HepG2 (cell line): ENCODE measurements around the gene USP17L19.
"Not testable (repeated sequence)": the region's sequence is repeated elsewhere in the genome, so short reads cannot be mapped to it uniquely, and the experiment has no call there.

Source experiments
- EZH2 ChIP-seq: conservative IDR thresholded peaks from 2 replicates; pipeline ENCODE4 v1.6.1; 2012; ENCODE audit warnings: mild to moderate bottlenecking, low read depth, low read length, moderate library complexity
- HOXA9 ChIP-seq: sonication (generic); formaldehyde crosslinking; IDR thresholded peaks from 2 replicates; pipeline ENCODE4 v1.8.1; 2022; ENCODE audit warnings: missing genetic modification reagents, mild to moderate bottlenecking, moderate library complexity, borderline replicate concordance
- TAF1 ChIP-seq: sonication (generic); formaldehyde crosslinking; IDR thresholded peaks from 2 replicates; pipeline ENCODE4 v1.4.0; 2020; ENCODE audit warnings: missing genetic modification reagents
- TF ChIP-seq, protein P1 (sequence below): sonication (generic); formaldehyde crosslinking; IDR thresholded peaks from 2 replicates; pipeline ENCODE4 v1.4.0; 2020; ENCODE audit warnings: missing genetic modification reagents, borderline replicate concordance
- TF ChIP-seq, protein P2 (sequence below): sonication (generic); formaldehyde crosslinking; conservative IDR thresholded peaks from 2 replicates; pipeline ENCODE4 v1.4.0; 2020; ENCODE audit warnings: missing genetic modification reagents

GRCh38 chr4:9214701-9215100, 38.5 kb upstream of the USP17L19 start:
- TF ChIP-seq HOXA9 (CRISPR knock-in tag); EZH2; TAF1: not testable (repeated sequence)
- TF ChIP-seq, protein P1, sequence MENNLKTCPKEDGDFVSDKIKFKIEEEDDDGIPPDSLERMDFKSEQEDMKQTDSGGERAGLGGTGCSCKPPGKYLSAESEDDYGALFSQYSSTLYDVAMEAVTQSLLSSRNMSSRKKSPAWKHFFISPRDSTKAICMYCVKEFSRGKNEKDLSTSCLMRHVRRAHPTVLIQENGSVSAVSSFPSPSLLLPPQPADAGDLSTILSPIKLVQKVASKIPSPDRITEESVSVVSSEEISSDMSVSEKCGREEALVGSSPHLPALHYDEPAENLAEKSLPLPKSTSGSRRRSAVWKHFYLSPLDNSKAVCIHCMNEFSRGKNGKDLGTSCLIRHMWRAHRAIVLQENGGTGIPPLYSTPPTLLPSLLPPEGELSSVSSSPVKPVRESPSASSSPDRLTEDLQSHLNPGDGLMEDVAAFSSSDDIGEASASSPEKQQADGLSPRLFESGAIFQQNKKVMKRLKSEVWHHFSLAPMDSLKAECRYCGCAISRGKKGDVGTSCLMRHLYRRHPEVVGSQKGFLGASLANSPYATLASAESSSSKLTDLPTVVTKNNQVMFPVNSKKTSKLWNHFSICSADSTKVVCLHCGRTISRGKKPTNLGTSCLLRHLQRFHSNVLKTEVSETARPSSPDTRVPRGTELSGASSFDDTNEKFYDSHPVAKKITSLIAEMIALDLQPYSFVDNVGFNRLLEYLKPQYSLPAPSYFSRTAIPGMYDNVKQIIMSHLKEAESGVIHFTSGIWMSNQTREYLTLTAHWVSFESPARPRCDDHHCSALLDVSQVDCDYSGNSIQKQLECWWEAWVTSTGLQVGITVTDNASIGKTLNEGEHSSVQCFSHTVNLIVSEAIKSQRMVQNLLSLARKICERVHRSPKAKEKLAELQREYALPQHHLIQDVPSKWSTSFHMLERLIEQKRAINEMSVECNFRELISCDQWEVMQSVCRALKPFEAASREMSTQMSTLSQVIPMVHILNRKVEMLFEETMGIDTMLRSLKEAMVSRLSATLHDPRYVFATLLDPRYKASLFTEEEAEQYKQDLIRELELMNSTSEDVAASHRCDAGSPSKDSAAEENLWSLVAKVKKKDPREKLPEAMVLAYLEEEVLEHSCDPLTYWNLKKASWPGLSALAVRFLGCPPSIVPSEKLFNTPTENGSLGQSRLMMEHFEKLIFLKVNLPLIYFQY (CRISPR knock-in tag), result not testable (repeated sequence)
- TF ChIP-seq, protein P2, sequence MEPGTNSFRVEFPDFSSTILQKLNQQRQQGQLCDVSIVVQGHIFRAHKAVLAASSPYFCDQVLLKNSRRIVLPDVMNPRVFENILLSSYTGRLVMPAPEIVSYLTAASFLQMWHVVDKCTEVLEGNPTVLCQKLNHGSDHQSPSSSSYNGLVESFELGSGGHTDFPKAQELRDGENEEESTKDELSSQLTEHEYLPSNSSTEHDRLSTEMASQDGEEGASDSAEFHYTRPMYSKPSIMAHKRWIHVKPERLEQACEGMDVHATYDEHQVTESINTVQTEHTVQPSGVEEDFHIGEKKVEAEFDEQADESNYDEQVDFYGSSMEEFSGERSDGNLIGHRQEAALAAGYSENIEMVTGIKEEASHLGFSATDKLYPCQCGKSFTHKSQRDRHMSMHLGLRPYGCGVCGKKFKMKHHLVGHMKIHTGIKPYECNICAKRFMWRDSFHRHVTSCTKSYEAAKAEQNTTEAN (CRISPR knock-in tag), result not testable (repeated sequence)
